HG02610 (cell line): ENCODE results near the gene LRRC23.

Experiments used
- ATAC-seq: cut with Tn5 transposase; IDR thresholded peaks from one replicate; pipeline ENCODE4 v1.9.1; 2021; ENCODE audit warnings: mild to moderate bottlenecking, moderate library complexity; ENCODE audit not compliant: unreplicated experiment

Gene LRRC23

DNA sequence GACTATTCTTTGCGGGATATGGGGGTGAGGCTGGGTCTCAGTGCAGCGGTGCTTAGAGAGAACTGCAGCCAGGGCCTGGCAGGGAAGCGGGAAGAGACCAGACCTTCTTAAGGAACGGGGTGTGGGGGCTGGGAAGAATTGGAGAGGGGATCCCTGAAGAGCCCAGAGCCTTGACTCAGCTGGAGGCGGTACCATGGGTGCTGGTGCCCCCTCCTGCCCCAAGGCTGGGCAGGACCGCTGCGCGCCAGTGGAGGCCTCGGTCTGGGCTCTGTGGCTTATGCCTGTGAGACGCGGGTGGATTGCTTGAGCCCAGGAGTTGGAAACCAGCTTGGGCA is 37.7 kb downstream of the LRRC23 start:
- ATAC-seq, result no peak

DNA sequence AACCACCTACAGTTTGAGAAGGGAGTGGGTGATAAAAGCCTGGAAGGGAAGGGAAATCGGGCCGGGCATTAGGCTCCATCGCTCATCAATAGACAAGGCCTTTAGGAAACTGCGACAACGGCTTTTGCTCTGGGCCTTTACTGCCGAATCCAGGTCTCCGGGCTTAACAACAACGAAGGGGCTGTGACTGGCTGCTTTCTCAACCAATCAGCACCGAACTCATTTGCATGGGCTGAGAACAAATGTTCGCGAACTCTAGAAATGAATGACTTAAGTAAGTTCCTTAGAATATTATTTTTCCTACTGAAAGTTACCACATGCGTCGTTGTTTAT is 38.7 kb downstream of the LRRC23 start:
- ATAC-seq, result peak; percentile 26

DNA sequence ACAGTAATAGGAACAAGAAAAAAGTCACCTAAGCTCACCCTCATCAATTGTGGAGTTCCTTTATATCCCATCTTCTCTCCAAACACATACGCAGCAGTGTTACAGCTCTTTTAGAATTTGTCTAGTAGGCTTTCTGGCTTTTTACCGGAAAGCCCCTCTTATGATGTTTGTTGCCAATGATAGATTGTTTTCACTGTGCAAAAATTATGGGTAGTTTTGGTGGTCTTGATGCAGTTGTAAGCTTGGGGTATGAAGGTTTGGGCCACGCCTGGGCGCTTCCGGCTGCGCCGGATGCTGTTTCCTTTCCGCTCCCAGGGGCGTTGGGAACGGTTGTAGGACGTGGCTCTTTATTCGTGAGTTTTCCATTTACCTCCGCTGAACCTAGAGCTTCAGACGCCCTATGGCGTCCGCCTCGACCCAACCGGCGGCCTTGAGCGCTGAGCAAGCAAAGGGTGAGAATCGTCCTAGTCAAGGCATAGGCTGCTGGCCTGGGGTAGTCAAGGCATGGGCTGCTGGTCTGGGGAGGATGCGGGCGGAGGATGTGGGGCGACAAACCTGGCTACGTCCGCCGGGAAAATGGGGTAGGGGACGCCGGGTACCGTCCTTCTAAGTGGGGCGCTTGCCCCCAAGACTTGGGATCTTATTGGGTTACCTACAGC is 39.2 kb downstream of the LRRC23 start, which contains the start of the genes C12orf57 and RNU7-1:
TSS of gene C12orf57 (plus strand) at position 301 of the 659 bp plus-strand sequence. CDS start at position 401, 100 bp downstream.
TSS of gene RNU7-1 (plus strand) at position 95 of the 659 bp plus-strand sequence.
- peak; percentile 41 for ATAC-seq

- peak; percentile 31 for ATAC-seq
Observed at GRCh38 chr12:6944381-6945186, 40.0 kb downstream of the LRRC23 start.

DNA sequence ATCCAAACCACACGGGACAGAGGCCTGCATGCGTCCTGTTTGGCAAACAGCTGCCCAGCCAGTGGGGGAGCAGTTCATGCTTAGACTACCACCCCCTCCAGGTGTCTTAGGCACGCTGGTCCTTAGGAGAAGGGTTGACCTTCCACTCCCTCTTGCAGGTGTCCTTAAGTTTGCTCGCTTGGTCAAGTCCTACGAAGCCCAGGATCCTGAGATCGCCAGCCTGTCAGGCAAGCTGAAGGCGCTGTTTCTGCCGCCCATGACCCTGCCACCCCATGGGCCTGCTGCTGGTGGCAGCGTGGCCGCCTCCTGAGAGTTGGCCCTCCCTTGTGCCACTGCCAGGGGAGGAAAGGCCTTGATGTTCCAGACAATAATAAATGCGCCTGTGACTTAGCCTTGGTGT is 41.0 kb downstream of the LRRC23 start:
- ATAC-seq, result no peak

DNA sequence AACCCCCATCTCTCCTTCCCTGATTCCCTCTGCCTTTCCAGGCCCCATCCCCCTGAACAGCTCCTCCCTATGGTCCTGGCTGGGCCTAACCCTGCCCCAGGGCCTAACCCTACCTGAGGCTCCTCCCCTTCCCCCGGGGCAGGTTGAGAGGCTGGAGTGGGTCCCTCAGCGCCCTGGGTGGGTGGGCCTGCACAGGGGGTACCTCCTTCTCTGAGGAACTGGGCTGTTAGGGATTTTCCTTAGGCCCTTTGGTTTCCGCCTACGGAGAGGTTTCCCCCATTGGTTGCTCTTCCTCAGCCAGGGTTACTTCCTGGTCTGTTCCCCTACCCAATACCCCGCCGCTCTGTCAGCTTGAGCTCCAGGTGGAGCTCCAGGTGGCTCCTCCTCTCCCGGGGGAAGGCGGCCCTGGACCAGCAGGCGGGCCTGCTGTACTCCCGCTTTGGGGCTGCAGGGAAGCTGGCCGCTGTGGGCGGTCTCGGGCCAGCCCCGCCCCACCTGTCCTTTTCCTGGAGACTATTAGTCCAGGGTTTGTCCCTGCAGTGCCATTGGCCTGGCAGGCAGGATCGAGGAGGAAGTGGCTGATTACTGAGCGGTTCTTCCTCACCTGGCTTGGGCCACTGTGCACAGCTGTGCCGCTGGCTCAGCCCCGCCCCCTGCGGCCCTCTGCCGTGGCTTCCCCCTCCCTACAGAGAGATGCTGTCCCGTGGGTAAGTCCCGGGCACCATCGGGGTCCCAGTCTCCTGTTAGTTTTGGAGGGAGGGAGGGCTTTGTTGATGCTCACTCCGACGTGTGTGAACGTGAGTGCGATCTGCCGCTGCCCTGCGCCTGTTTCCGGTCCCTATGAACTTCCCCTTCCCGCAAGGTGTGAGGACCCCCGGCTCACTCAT is 41.7 kb downstream of the LRRC23 start:
- peak; percentile 34 for ATAC-seq

DNA sequence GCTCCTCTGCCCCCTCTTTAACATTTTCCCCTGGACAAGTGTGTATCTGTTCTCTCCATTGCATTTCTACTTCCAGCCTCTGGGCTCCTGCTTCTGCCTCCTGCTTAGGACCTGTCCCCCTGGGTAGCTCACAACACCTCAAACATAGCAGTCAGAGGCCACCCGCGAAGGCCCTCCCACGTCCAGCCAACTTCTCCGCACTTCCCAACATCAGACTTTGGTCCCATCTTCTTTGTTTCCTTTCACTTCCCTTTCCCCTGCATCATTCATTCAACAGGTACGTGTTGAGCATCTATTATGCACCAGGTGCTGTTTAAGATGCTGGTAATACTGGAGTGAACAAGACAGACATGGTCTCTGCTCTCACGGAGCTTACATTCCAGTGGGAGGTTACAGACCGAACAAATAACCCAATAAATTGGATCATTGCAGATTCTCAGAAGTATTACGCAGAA is 42.3 kb downstream of the LRRC23 start:
- ATAC-seq, result no peak

- ATAC-seq, result no peak
Observed at GRCh38 chr12:6947615-6948014, 43.0 kb downstream of the LRRC23 start.

- no peak for ATAC-seq
Observed at GRCh38 chr12:6948873-6949594, 44.4 kb downstream of the LRRC23 start.

- no peak for ATAC-seq
Observed at GRCh38 chr12:6950401-6950801, 45.8 kb downstream of the LRRC23 start.

DNA sequence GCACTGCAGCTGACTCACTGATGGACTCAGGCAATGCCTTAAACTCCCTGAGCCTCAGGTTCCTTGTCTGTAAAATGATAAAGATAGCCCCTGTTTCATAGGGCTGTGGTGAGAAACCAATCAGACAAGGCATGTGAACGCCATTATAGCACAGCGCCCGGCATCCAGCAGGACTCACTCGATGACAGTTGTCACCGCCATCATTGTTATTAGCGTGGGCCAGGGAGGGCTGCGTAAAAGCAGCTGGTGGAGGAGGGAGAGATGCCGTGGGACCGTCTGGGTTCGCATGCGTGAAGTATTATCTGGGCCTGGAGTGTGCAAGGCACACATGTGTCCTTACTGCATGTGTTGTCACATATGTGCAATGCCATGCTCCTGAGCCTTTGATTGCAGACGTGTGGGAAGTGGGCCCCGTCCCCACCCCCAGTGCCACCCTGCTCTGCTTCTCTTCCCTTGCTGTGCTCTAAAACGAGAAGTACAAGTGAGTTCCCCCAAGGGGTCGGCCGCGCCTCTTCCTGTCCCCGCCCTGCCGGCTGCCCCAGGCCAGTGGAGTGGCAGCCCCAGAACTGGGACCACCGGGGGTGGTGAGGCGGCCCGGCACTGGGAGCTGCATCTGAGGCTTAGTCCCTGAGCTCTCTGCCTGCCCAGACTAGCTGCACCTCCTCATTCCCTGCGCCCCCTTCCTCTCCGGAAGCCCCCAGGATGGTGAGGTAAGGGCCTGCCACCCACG is 46.4 kb downstream of the LRRC23 start, which contains the start of gene PTPN6:
TSS of gene PTPN6 (plus strand) at position 546 of the 730 bp plus-strand sequence. CDS start at position 703, 157 bp downstream.
- no peak for ATAC-seq

DNA sequence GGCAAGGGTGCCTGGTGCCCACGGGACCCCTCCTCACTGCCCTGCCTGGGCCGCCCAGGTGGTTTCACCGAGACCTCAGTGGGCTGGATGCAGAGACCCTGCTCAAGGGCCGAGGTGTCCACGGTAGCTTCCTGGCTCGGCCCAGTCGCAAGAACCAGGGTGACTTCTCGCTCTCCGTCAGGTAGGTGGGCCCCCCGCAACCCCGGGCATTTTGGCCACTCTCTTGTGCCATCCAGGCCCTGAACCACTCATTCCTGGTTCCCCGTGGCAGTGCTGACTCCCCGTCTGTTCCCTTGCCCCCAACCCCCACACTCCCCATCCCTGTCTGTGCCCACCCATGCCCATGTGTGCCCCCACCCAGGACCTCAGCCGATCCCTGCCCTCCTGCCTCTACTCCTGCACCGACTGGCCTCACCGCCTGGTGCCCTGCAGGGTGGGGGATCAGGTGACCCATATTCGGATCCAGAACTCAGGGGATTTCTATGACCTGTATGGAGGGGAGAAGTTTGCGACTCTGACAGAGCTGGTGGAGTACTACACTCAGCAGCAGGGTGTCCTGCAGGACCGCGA is 47.0 kb downstream of the LRRC23 start:
- ATAC-seq, result no peak

GRCh38 chr12:6952121-6952862 is 47.7 kb downstream of the LRRC23 start:
- no peak for ATAC-seq

DNA sequence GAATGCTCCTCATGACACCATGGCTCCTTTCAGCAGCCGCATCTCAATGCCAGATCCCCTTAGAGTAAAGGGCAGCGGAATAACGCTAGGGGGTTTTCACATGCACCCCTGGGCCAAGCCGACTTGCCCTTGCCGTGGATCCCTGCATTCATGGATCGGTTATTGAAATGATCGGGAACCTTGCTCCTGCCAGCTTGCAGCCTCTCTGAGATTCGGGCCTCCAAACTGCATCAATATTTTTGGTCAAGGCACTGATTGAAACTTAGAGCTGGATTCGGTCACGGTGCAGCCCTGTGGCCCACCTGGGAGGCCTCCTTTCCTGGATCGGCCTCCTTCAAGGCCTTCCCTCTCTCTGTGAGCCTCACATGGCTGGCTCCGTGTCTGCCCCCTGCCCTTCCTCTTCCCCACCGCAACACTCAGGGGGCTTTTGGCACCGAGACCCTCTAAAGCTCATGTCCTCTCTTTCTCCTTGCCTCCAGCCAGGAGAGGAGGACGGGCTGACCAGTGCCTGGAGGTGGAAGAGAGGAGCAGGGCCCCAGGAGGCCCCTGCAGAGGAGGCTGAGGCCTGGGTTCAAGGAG is 48.3 kb downstream of the LRRC23 start:
- ATAC-seq, result no peak

DNA sequence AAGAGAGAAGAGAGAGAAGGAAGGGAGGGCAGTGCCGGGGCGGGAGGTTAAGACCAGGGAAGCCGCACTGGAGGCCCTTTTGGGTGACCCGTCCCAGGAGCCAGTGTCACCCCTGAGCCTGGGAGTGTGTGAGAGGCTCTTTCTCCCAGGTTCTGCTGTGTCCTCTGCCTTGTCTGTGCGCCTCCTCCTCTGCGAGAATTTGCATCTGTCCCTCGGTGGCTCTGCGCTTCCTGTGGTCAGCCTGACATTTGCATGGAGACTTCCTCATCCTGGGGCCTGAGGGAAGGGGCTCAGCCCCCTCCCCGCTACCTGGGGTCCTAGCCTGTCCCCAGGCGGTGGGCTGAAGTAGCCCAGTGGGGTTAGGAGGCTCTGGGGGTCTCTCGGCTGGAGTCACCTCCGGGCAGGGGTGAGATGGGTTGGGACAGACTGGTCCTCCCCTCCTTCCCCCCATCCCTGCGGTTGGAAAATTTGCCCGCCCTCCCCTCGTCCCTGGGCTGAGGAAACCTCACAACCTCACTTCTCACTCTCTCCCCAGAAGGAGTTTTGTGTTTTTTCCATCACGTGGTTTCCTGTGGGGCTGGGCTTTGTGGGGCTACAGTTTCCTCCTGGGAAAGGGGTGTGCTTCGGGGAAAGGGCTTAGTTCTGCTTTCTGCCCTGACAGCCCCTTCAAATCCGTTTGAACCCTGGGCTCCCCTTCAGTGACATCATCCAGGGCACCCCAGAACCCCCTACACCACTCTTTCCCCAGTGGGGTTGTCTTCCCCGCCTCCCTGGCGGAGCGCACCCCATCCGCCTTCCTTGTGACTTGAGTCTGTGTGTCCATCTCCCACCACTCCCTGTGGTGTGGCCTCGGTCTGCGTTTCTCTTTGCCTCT is 49.1 kb downstream of the LRRC23 start:
- ATAC-seq, result peak; percentile 52

GRCh38 chr12:6954316-6955107 is 49.9 kb downstream of the LRRC23 start:
- ATAC-seq, result no peak
